ENCODE measurements around the gene CD96.
"Not testable (repeated sequence)": the region's sequence is repeated elsewhere in the genome, so short reads cannot be mapped to it uniquely, and the experiment has no call there.

The CD96 gene

GRCh38 chr3:111541911-111542483 lies at the start of gene CD96:
TSS of gene CD96 (plus strand) at chr3:111542197. CDS start at chr3:111542249, 52 bp downstream.
- DNase-seq: no peak

- no peak for DNase-seq
Measured at GRCh38 chr3:111493276-111493675, 48.7 kb upstream of the CD96 start.

- DNase-seq: no peak
Measured at GRCh38 chr3:111496894-111497559, 45.0 kb upstream of the CD96 start.

GRCh38 chr3:111498022-111498421 lies 44.0 kb upstream of the CD96 start:
- no peak for DNase-seq

- no peak for DNase-seq
Measured at GRCh38 chr3:111506435-111506834, 35.6 kb upstream of the CD96 start.

GRCh38 chr3:111509308-111509707 lies 32.7 kb upstream of the CD96 start:
- DNase-seq: peak in 1 of 2 experiments; percentile 11

GRCh38 chr3:111517801-111518200 lies 24.2 kb upstream of the CD96 start:
- no peak for DNase-seq

- no peak for DNase-seq
Measured at GRCh38 chr3:111519178-111519855, 22.7 kb upstream of the CD96 start.

- no peak for DNase-seq
Measured at GRCh38 chr3:111521891-111522290, 20.1 kb upstream of the CD96 start.

GRCh38 chr3:111524486-111524885 lies 17.5 kb upstream of the CD96 start:
- not testable (repeated sequence) for DNase-seq

- DNase-seq: no peak
Measured at GRCh38 chr3:111531446-111531845, 10.6 kb upstream of the CD96 start.

- DNase-seq: peak in 1 of 2 experiments; percentile 20
Measured at GRCh38 chr3:111534701-111535100, 7.3 kb upstream of the CD96 start.

GRCh38 chr3:111538111-111538510 lies 3.9 kb upstream of the CD96 start:
- no peak for DNase-seq

GRCh38 chr3:111538681-111539083 lies 3.3 kb upstream of the CD96 start:
- no peak for DNase-seq

GRCh38 chr3:111539351-111540331 lies 2.4 kb upstream of the CD96 start:
- peak in 1 of 2 experiments; percentile 74 for DNase-seq

- no peak for DNase-seq
Measured at GRCh38 chr3:111541391-111541790, 606 bp upstream of the CD96 start.

GRCh38 chr3:111542611-111543300 lies 759 bp downstream of the CD96 start:
- no peak for DNase-seq

GRCh38 chr3:111545349-111545748 lies 3.4 kb downstream of the CD96 start:
- DNase-seq: no peak

- no peak for DNase-seq
Measured at GRCh38 chr3:111547631-111548030, 5.6 kb downstream of the CD96 start.

GRCh38 chr3:111548092-111548491 lies 6.1 kb downstream of the CD96 start:
- no peak for DNase-seq

GRCh38 chr3:111548756-111549155 lies 6.8 kb downstream of the CD96 start:
- DNase-seq: no peak

GRCh38 chr3:111561902-111562301 lies 19.9 kb downstream of the CD96 start:
- peak; percentile 12 to 17 for DNase-seq

Measured in NCI-H526 (cell line).